HCT116 (cell line): ENCODE measurements around the gene GALNT18. TPM values are rescaled to one million over a fixed set of nuclear protein-coding genes. Genes with fewer than 3 reads are reported as not detected.

Experiments used
- ATAC-seq: fragments of 200-7000 bp; cut with Tn5 transposase; 2 replicates; pipeline ENCODE4 v1.9.1; 2020; ENCODE audit warnings: mild to moderate bottlenecking, moderate library complexity
- BruUV-seq: library from RNA; stranded (reverse); fragments of 400-500 nt; replicated peaks from 2 replicates; lab custom pipeline; 2021; lab: Mats Ljungman, UMichigan
- CTCF ChIA-PET: fragments of 300-600 bp; sonication (Branson Sonifier 250); formaldehyde crosslinking; loops from one replicate; lab custom pipeline; 2021; ENCODE audit warnings: antibody characterized with exemption; lab: Charles Lee
- POLR2A ChIA-PET: fragments of 300-600, 350-600 bp; sonication (Branson Sonifier 250); formaldehyde crosslinking; loops from one replicate; lab custom pipeline; 2021; ENCODE audit warnings: antibody characterized with exemption; lab: Charles Lee
- RAD21 ChIA-PET, 2 experiments: fragments of 300-600 bp; sonication (Branson Sonifier 250); formaldehyde crosslinking; loops; one replicate each; lab custom pipeline; 2023; ENCODE audit warnings: low total read pairs in 2 of 2; ENCODE audit not compliant: uncharacterized antibody in 2 of 2, unreplicated experiment in 2 of 2, low non-redundant PET in 1 of 2; lab: Charles Lee
- DNase-seq: peaks from one replicate; pipeline ENCODE4 v3.0.0-alpha.2; 2010; ENCODE audit warnings: low read depth, low spot score
- H2AFZ ChIP-seq: fragments of 200-600 bp; shearing (Covaris generic), sonication (generic); 2 replicates; pipeline ENCODE4 v1.6.1; 2017; ENCODE audit warnings: low read depth, mixed run types, mixed read lengths, antibody characterized with exemption, low read length; ENCODE audit not compliant: poor library complexity, severe bottlenecking
- H3K27ac ChIP-seq: 2 replicates; pipeline ENCODE4 v1.5.1; 2012; ENCODE audit warnings: low read depth, low read length
- H3K27me3 ChIP-seq: fragments of 200-600 bp; sonication (generic); 2 replicates; pipeline ENCODE4 v1.6.1; 2016; ENCODE audit warnings: mixed run types, low read length, mixed read lengths; ENCODE audit not compliant: insufficient read depth
- H3K36me3 ChIP-seq, 2 experiments: fragments of 200-500 bp in 1 of 2; fragments of 200-600 bp in 1 of 2; sonication (Bioruptor generic) in 1 of 2; sonication (generic) in 1 of 2; 2 replicates each; pipeline versions ENCODE4 v1.5.1 to v1.6.1; 2014 to 2016; ENCODE audit warnings: low read length in 2 of 2, inconsistent platforms in 1 of 2, mixed read lengths in 1 of 2, mixed run types in 1 of 2; ENCODE audit not compliant: insufficient read depth in 2 of 2, control insufficient read depth in 1 of 2
- H3K4me1 ChIP-seq, 2 experiments: fragments of 200-600 bp in 1 of 2; sonication (generic) in 1 of 2; 2 replicates each; pipeline versions ENCODE4 v1.5.1 to v1.6.1; 2012 to 2017; ENCODE audit warnings: low read length in 2 of 2, inconsistent platforms in 1 of 2, mild to moderate bottlenecking in 1 of 2, mixed read lengths in 1 of 2, mixed run types in 1 of 2, moderate library complexity in 1 of 2; ENCODE audit not compliant: insufficient read depth in 2 of 2, control insufficient read depth in 1 of 2
- H3K4me2 ChIP-seq: fragments of 200-600 bp; sonication (generic); 2 replicates; pipeline ENCODE4 v1.6.1; 2017; ENCODE audit warnings: mixed run types, low read length, mixed read lengths
- H3K4me3 ChIP-seq, 2 experiments: fragments of 200-600 bp in 1 of 2; sonication (generic) in 1 of 2; replicated peaks in 1 of 2; 2 replicates each; pipeline ENCODE4 v1.5.1; 2011 to 2016; ENCODE audit warnings: low read length in 2 of 2, control low read depth in 1 of 2, low read depth in 1 of 2, mild to moderate bottlenecking in 1 of 2, mixed read lengths in 1 of 2, mixed run types in 1 of 2
- H3K79me2 ChIP-seq: fragments of 200-600 bp; sonication (generic); 2 replicates; pipeline ENCODE4 v1.6.1; 2017; ENCODE audit warnings: mild to moderate bottlenecking, mixed run types, low read length, moderate library complexity, mixed read lengths; ENCODE audit not compliant: insufficient read depth
- H3K9ac ChIP-seq: fragments of 200-600 bp; sonication (generic); 2 replicates; pipeline ENCODE4 v1.6.1; 2016; ENCODE audit warnings: low read length, mixed read lengths
- H3K9me2 ChIP-seq: fragments of 200-600 bp; sonication (generic), shearing (Covaris generic); 2 replicates; pipeline ENCODE4 v1.6.1; 2017; ENCODE audit warnings: mixed run types, mild to moderate bottlenecking, moderate library complexity; ENCODE audit not compliant: insufficient read depth
- H3K9me3 ChIP-seq, 2 experiments: fragments of 200-500 bp in 1 of 2; fragments of 200-600 bp in 1 of 2; sonication (Bioruptor generic) in 1 of 2; sonication (generic) in 1 of 2; 2 replicates each; pipeline ENCODE4 v1.6.1; 2014 to 2017; ENCODE audit warnings: low read length in 2 of 2, mixed read lengths in 2 of 2, inconsistent platforms in 1 of 2, low read depth in 1 of 2, mild to moderate bottlenecking in 1 of 2, mixed run types in 1 of 2, moderate library complexity in 1 of 2; ENCODE audit not compliant: control insufficient read depth in 1 of 2, insufficient read depth in 1 of 2
- H4K20me1 ChIP-seq: fragments of 200-600 bp; sonication (generic), shearing (Covaris generic); 2 replicates; pipeline ENCODE4 v1.6.1; 2017; ENCODE audit warnings: mixed run types, mild to moderate bottlenecking, moderate library complexity; ENCODE audit not compliant: insufficient read depth
- CEBPB ChIP-seq: IDR thresholded peaks from 2 replicates; pipeline ENCODE4 v1.6.1; 2012; ENCODE audit warnings: low read depth
- EGR1 ChIP-seq: IDR thresholded peaks from 2 replicates; pipeline ENCODE4 v1.6.1; 2012; ENCODE audit warnings: low read depth
- ELF1 ChIP-seq: IDR thresholded peaks from 2 replicates; pipeline ENCODE4 v1.6.1; 2012; ENCODE audit warnings: low read depth, borderline replicate concordance
- JUND ChIP-seq: IDR thresholded peaks from 2 replicates; pipeline ENCODE4 v1.6.1; 2012
- POLR2A ChIP-seq: IDR thresholded peaks from 2 replicates; pipeline ENCODE4 v1.7.0; 2011; ENCODE audit warnings: borderline replicate concordance; ENCODE audit not compliant: insufficient read depth, insufficient read length; ENCODE audit errors: extremely low read depth
- POLR2AphosphoS5 ChIP-seq: IDR thresholded peaks from 2 replicates; pipeline ENCODE4 v1.6.1; 2011; ENCODE audit warnings: mild to moderate bottlenecking, low read depth, low read length, moderate library complexity
- RAD21 ChIP-seq: IDR thresholded peaks from 2 replicates; pipeline ENCODE4 v1.6.1; 2012; ENCODE audit warnings: low read depth, mild to moderate bottlenecking
- TCF7L2 ChIP-seq: IDR thresholded peaks from 2 replicates; pipeline ENCODE4 v1.7.0; 2011; ENCODE audit warnings: borderline replicate concordance, inconsistent platforms; ENCODE audit not compliant: insufficient read depth, insufficient read length; ENCODE audit errors: extremely low read depth
- ZNF274 ChIP-seq: fragments of 200-500 bp; sonication (Bioruptor generic); IDR thresholded peaks from 2 replicates; pipeline ENCODE4 v1.6.1; 2014; ENCODE audit warnings: mild to moderate bottlenecking, low read depth, low read length, inconsistent platforms
- intact Hi-C: fragments of 100-400 bp; cut with micrococcal nuclease; formaldehyde crosslinking; loops from 2 replicates; pipeline ENCODE4 v1.10.0; 2022
- total RNA-seq: library from RNA; stranded (reverse); gene quantifications from one replicate; pipeline ENCODE4 v1.2.1, GENCODE V29; 2021; ENCODE audit not compliant: unreplicated experiment
- TF ChIP-seq, protein P1 (sequence below): IDR thresholded peaks from 2 replicates; pipeline ENCODE4 v1.6.1; 2012; ENCODE audit warnings: low read depth
- TF ChIP-seq, protein P2 (sequence below), 3 experiments: fragments of 200-600 bp in 1 of 3; sonication (generic) in 1 of 3; IDR thresholded peaks in 2 of 3; conservative IDR thresholded peaks in 1 of 3; 2 replicates each; pipeline ENCODE4 v1.5.1; 2012 to 2017; ENCODE audit warnings: low read depth in 2 of 3, low read length in 2 of 3, antibody characterized with exemption in 1 of 3, borderline replicate concordance in 1 of 3, control low read depth in 1 of 3, mild to moderate bottlenecking in 1 of 3, mixed read lengths in 1 of 3, mixed run types in 1 of 3, moderate library complexity in 1 of 3; ENCODE audit not compliant: insufficient read depth in 1 of 3
- TF ChIP-seq, protein P3 (sequence below): IDR thresholded peaks from 2 replicates; pipeline ENCODE4 v1.6.1; 2012

Gene GALNT18
- total RNA-seq, 1 experiment from 2014 or later, result 19.9 TPM

DNA sequence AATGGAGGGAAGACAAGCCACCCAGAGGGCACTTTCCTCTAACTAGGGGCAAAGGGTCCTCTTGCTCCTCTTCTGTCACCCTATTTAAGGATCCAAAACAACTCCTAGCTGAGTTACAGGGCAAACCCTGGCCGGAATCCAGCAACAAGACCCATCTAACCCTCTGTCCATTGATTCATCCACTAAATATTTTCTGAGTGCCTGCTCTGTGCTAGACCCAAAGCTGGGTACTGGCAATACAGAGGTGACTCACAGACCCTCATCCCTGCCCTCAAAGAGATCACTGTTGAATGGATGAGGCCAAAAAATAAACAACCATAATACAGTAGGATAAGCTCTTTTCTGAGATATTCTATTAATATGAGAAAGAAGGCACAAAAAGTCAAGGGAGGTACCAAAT, 4.3 kb upstream of the GALNT18 start:
- BruUV-seq, result no TSS peak
- no peaks in the 10 kb centered on the region for H4K20me1 ChIP-seq
- ChIA-PET CTCF (interaction anchor here (1.2 kb wide), 1 partner anchor 598 kb away, joined by 3 read pairs; no protein-coding TSS in a partner anchor), POLR2A (no interaction called here), RAD21 (no interaction called here)
- DNase-seq (no peak), ATAC-seq (no peak)
- peaks cover 5 to 7% of the 10 kb centered on the region in 2 experiments; a peak in 2 of 4 replicates for H3K4me1 ChIP-seq
- TF ChIP-seq EGR1 (no peak), TCF7L2 (no peak), ELF1 (no peak), POLR2AphosphoS5 (no peak), RAD21 (no peak), CEBPB (no peak), POLR2A (no peak), ZNF274 (no peak), JUND (no peak)
- TF ChIP-seq, protein P1, sequence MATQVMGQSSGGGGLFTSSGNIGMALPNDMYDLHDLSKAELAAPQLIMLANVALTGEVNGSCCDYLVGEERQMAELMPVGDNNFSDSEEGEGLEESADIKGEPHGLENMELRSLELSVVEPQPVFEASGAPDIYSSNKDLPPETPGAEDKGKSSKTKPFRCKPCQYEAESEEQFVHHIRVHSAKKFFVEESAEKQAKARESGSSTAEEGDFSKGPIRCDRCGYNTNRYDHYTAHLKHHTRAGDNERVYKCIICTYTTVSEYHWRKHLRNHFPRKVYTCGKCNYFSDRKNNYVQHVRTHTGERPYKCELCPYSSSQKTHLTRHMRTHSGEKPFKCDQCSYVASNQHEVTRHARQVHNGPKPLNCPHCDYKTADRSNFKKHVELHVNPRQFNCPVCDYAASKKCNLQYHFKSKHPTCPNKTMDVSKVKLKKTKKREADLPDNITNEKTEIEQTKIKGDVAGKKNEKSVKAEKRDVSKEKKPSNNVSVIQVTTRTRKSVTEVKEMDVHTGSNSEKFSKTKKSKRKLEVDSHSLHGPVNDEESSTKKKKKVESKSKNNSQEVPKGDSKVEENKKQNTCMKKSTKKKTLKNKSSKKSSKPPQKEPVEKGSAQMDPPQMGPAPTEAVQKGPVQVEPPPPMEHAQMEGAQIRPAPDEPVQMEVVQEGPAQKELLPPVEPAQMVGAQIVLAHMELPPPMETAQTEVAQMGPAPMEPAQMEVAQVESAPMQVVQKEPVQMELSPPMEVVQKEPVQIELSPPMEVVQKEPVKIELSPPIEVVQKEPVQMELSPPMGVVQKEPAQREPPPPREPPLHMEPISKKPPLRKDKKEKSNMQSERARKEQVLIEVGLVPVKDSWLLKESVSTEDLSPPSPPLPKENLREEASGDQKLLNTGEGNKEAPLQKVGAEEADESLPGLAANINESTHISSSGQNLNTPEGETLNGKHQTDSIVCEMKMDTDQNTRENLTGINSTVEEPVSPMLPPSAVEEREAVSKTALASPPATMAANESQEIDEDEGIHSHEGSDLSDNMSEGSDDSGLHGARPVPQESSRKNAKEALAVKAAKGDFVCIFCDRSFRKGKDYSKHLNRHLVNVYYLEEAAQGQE, result no peak
- TF ChIP-seq, protein P2, sequence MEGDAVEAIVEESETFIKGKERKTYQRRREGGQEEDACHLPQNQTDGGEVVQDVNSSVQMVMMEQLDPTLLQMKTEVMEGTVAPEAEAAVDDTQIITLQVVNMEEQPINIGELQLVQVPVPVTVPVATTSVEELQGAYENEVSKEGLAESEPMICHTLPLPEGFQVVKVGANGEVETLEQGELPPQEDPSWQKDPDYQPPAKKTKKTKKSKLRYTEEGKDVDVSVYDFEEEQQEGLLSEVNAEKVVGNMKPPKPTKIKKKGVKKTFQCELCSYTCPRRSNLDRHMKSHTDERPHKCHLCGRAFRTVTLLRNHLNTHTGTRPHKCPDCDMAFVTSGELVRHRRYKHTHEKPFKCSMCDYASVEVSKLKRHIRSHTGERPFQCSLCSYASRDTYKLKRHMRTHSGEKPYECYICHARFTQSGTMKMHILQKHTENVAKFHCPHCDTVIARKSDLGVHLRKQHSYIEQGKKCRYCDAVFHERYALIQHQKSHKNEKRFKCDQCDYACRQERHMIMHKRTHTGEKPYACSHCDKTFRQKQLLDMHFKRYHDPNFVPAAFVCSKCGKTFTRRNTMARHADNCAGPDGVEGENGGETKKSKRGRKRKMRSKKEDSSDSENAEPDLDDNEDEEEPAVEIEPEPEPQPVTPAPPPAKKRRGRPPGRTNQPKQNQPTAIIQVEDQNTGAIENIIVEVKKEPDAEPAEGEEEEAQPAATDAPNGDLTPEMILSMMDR (IDR thresholded peaks at IDR 0.05 in 2 of 3, conservative IDR thresholded peaks at IDR 0.05 in 1 of 3; ENCODE audit: borderline replicate concordance in 1 of 3, insufficient read depth in 1 of 3, low read depth in 2 of 3, low read length in 2 of 3), result no peak
- TF ChIP-seq, protein P3, sequence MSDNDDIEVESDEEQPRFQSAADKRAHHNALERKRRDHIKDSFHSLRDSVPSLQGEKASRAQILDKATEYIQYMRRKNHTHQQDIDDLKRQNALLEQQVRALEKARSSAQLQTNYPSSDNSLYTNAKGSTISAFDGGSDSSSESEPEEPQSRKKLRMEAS, result no peak
- H2AFZ ChIP-seq, result no peak overlapping the region
- H3K79me2 ChIP-seq, result no peaks in the 10 kb centered on the region; the same call in 1 of the 2 replicates
- no peak overlapping the region for H3K27ac ChIP-seq
- H3K9ac ChIP-seq, result no peak overlapping the region
- H3K9me2 ChIP-seq, result no peaks in the 10 kb centered on the region
- H3K4me3 ChIP-seq, result no peak overlapping the region
- H3K4me2 ChIP-seq, result no peak overlapping the region
- H3K36me3 ChIP-seq, result no peaks in the 10 kb centered on the region
- no peaks in the 10 kb centered on the region for H3K9me3 ChIP-seq
- no peaks in the 10 kb centered on the region for H3K27me3 ChIP-seq
- intact Hi-C loops, result loop anchor here (10.0 kb wide), 1 partner anchor 591 kb away; no protein-coding TSS in a partner anchor
